ENCODE data around the gene PAGE2B.

GRCh38 chrX:55107911-55108310, 33.1 kb downstream of the PAGE2B start:
- TF ChIP-seq CTCF (IDR thresholded peaks at IDR 0.05; ENCODE audit: insufficient read depth, low read length, poor library complexity, severe bottlenecking) (no peak), EZH2phosphoT487 (conservative IDR thresholded peaks at IDR 0.05; ENCODE audit: low read length) (no peak)

All from SU-DHL-6 (cell line).